ENCODE results near the gene SYCP2. TPM values are rescaled to one million over a fixed set of nuclear protein-coding genes. Genes with fewer than 3 reads are reported as not detected.

SYCP2 gene
- total and polyA plus RNA-seq, 2 of the 8 experiments (the other 6 are each of a cell fraction or from before 2014, with no cell fraction given), result 0.02 to 0.50 TPM

- TF ChIP-seq EZH2 (IDR thresholded peaks at IDR 0.05; ENCODE audit: low read depth, low read length, severe bottlenecking), result no peak
Measured at GRCh38 chr20:59866338-59866737, 67.1 kb downstream of the SYCP2 start (continued).

Measured in H1 (cell line).